NB4 (cell line): ENCODE measurements around the gene ELAPOR1.
"Not testable (repeated sequence)": the region's sequence is repeated elsewhere in the genome, so short reads cannot be mapped to it uniquely, and the experiment has no call there.

Experiments used
- DNase-seq: peaks from one replicate; pipeline ENCODE4 v3.0.0; 2010; ENCODE audit warnings: low read depth
- H3K4me3 ChIP-seq: one replicate; pipeline ENCODE4 v1.5.1; 2011; ENCODE audit warnings: mild to moderate bottlenecking, low read depth, low read length, moderate library complexity
- MYC ChIP-seq: IDR thresholded peaks from 2 replicates; pipeline ENCODE4 v1.6.1; 2011; ENCODE audit warnings: low read depth, low read length
- POLR2A ChIP-seq: IDR thresholded peaks from 2 replicates; pipeline ENCODE4 v1.6.1; 2011; ENCODE audit warnings: mild to moderate bottlenecking; ENCODE audit not compliant: insufficient read length; ENCODE audit errors: extremely low read depth
- TF ChIP-seq, protein P1 (sequence below): IDR thresholded peaks from one replicate; pipeline ENCODE4 v1.5.1; 2012; ENCODE audit warnings: low read depth, low read length
- TF ChIP-seq, protein P2 (sequence below): IDR thresholded peaks from 2 replicates; pipeline ENCODE4 v1.6.1; 2011; ENCODE audit warnings: low read depth, low read length

ELAPOR1 gene

DNA sequence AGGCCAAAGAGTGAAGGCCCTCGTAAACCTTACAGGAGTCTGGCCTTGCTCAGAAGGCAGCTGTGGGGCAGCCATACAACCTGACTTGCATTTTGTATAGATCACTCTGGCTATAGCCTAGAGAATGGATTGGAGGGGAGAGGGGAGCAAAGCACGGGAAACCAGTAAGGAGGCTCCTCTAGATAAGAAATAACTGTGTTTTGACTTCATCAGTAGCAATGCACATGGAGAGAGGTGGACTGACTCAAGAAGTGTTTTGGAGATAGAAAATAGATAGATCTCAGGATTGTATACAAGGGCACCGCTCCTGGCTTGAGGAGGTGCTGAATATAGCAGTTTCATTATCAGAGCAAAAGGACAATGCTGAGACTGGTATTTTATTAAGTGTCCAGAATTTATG lies 26.5 kb downstream of the ELAPOR1 start:
- no peak for DNase-seq
- H3K4me3 ChIP-seq = no peak overlapping the region
- TF ChIP-seq, protein P1, sequence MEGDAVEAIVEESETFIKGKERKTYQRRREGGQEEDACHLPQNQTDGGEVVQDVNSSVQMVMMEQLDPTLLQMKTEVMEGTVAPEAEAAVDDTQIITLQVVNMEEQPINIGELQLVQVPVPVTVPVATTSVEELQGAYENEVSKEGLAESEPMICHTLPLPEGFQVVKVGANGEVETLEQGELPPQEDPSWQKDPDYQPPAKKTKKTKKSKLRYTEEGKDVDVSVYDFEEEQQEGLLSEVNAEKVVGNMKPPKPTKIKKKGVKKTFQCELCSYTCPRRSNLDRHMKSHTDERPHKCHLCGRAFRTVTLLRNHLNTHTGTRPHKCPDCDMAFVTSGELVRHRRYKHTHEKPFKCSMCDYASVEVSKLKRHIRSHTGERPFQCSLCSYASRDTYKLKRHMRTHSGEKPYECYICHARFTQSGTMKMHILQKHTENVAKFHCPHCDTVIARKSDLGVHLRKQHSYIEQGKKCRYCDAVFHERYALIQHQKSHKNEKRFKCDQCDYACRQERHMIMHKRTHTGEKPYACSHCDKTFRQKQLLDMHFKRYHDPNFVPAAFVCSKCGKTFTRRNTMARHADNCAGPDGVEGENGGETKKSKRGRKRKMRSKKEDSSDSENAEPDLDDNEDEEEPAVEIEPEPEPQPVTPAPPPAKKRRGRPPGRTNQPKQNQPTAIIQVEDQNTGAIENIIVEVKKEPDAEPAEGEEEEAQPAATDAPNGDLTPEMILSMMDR = no peak
- TF ChIP-seq POLR2A = no peak
- no peak for TF ChIP-seq MYC
- TF ChIP-seq, protein P2, sequence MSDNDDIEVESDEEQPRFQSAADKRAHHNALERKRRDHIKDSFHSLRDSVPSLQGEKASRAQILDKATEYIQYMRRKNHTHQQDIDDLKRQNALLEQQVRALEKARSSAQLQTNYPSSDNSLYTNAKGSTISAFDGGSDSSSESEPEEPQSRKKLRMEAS = no peak

DNA sequence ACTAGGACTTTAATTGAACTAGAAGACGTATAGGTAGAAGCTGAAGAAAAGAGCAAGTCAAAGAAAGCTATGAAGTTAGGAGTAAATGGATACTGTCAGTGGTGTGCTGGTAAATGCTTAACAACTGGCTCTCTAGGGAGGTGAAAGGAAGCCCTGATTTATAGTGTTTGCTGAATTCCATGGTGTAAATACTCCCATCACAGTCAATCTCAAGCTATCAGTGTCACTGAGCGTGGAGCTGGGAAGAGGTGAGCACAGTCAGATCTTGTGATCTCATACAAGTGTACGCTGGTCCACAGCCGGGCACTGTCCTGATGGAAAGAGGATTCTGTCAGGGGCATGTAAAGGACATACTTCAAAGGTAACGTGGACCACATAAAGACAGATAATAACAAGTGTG lies 28.3 kb downstream of the ELAPOR1 start:
- no peak for DNase-seq
- H3K4me3 ChIP-seq = no peak overlapping the region
- TF ChIP-seq MYC (no peak), POLR2A (no peak)
- TF ChIP-seq, protein P2 = no peak
- TF ChIP-seq, protein P1 = no peak

DNA sequence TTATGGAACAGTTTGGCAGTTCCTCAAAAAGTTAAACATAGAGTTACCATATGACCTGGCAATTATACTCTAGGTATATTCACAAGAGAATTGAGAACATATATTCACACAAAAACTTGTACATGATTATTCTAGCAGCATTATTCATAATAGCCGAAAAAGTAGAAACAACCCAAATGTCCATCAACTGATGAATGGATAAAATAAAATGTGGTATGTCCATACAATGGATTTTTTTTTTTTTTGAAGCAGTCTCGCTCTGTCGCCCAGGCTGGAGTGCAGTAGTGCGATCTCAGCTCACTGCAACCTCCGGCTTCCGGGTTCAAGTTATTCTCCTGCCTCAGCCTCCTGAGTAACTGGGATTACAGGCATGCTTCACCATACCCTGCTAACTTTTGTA lies 28.8 kb downstream of the ELAPOR1 start:
- H3K4me3 ChIP-seq = not testable (repeated sequence)

DNA sequence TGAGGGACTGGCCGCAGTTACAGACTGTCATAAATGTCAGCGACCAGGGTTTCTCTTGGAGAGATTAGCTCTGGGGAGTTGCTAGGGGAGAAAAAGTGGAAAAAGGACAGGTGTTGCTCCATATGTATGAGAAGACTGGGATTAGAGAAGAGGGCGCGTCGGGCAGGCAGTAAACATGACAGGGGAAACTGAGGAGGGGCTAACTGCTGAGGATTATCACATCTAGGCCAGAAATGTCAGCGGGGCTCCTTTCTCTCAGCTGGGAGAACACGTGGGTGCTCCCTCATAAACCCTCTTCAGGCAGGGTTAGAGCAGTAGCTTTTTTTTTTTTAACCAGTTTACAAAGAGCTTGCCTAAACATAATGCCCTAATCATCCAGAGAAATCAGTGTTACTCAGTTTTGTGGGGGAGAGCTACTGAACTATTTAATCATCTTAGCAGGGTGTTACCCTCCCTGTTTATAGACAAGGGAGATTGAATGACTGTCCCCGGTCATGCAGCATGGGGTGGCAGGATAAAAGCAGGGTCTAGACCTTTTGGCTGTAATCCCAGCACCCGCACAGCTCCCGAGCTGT lies 35.2 kb downstream of the ELAPOR1 start:
- DNase-seq = no peak
- TF ChIP-seq MYC = no peak
- TF ChIP-seq, protein P1 = no peak
- TF ChIP-seq, protein P2 = no peak
- TF ChIP-seq POLR2A = no peak

More for the DNA sequence above, 28.8 kb downstream of the ELAPOR1 start:
- not testable (repeated sequence) for DNase-seq

DNA sequence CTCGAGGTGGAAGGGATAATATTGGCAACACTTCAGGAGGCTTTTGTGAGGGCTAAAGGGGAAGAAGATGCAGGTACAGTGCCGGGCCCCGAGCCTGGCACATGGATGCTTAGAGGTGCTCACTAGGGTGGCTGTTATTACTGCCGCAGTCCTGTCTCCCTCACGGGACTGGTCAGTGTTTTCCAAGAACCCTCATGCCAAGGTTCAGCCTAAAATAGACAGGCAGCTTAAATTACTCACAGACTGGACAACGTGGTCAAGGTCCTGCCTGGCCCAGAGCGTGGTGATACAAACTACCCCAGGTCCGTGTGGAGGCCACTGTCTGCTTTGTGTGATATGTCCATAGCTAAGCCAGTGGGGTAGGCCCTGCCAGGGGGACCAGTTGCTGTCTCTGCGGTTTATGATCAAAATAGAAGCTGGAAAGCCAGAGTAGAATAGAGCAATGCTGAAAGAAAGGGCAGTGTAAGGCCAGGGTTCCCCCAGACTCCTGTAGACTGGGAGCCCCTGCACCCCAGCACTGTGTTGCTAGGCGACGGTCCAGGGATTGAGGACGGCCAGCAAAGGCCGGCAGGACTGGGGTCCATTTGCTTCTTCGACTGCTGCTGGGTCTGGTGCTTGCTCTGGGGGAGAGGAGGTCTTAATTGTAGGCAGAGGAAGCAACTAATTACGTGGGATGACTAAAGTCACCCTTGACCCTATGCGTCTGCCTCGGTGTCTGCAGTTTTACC lies 36.1 kb downstream of the ELAPOR1 start:
- no peak overlapping the region for H3K4me3 ChIP-seq
- TF ChIP-seq, protein P1 = no peak
- no peak for DNase-seq

More for the DNA sequence above, 35.2 kb downstream of the ELAPOR1 start:
- H3K4me3 ChIP-seq = no peak overlapping the region

DNA sequence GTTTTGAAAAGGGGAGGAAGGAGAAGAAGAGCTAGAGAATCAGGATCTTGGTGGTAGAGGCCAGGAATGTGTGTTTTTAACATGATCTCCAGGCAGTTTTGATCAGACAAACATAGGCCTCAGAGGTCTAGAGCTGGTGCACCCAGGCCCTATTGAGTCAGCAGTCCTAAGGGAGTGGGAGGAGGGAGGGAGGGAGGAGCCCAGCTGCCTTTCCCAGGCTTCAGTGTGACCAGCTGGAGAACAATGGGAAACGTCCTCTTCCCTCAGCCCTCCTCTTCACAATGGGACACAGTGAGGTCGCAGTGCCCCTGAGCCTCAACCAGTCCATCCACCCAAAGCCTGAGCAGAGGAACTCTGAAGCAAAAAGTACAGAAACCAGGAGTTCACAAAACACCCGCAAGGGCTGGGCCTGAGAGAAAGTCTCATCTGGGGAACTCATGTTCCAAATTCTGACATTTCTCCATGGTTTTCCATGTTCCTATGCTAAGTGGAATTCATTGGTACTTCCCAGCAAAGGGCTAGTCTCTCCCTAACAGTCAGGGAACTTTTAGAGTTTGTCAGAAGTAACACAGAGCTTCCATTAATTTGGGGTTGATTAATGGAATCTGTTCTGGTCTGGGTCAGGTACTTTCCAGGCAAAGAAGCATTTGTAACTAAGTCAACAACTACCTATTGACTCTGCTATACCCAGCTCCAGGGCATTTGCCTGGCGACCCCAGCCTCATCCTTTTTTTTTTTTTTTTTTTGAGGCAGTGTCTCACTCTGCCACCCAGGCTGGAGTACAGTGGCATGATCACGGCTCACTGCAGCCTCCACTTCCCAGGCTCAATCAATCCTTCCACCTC lies 37.5 kb downstream of the ELAPOR1 start:
- no peak for DNase-seq
- TF ChIP-seq, protein P1 = no peak
- TF ChIP-seq, protein P2 = no peak
- TF ChIP-seq MYC = no peak
- TF ChIP-seq POLR2A = no peak
- H3K4me3 ChIP-seq = no peak overlapping the region
